GM10266 (cell line): ENCODE measurements around the gene FIGNL1.

Experiments used
- DNase-seq: peaks from one replicate; pipeline ENCODE4 v3.0.0; 2012; ENCODE audit errors: extremely low spot score
- TF ChIP-seq, protein P1 (sequence below): IDR thresholded peaks from 2 replicates; pipeline ENCODE4 v1.5.1; 2012; ENCODE audit warnings: mild to moderate bottlenecking, low read depth; ENCODE audit not compliant: control insufficient read depth, insufficient read depth; ENCODE audit errors: missing control alignments

Gene FIGNL1

DNA sequence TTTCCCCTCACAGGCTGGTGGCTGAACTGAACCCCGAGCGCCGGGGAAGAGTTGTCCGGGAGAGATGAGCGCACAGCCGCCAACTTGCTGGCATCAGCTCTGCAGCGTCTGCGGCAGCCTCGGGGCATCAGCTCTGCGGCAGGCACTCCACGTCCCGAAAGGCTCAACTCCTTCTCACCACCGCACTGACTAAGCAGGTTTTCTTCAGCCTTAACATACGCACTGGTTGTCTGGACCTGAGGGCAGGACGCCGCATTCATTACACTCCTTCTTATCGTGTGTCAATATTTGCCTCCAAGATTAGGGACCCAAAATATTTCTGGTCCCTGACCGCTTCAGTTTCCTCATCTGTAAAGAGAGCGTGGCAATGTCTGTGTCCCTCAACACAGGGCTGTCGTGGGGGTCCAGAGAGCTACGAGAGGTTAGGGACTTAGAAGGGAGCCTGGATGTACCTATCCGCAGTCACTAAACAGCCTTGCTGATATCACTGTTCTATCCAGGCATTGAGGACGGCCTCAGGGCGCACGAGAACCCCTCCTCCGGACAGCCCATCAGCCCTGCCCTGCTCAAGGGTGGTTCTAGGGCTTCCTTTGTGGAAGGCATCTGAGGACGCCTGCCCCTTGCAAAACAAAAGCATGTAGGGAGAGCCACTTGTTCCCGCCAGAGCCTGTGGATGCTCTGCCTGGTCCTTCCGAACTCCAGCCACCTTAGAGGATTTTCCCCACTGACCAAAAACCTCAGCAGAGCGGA is 42.8 kb upstream of the FIGNL1 start:
- DNase-seq, result no peak
- TF ChIP-seq, protein P1, sequence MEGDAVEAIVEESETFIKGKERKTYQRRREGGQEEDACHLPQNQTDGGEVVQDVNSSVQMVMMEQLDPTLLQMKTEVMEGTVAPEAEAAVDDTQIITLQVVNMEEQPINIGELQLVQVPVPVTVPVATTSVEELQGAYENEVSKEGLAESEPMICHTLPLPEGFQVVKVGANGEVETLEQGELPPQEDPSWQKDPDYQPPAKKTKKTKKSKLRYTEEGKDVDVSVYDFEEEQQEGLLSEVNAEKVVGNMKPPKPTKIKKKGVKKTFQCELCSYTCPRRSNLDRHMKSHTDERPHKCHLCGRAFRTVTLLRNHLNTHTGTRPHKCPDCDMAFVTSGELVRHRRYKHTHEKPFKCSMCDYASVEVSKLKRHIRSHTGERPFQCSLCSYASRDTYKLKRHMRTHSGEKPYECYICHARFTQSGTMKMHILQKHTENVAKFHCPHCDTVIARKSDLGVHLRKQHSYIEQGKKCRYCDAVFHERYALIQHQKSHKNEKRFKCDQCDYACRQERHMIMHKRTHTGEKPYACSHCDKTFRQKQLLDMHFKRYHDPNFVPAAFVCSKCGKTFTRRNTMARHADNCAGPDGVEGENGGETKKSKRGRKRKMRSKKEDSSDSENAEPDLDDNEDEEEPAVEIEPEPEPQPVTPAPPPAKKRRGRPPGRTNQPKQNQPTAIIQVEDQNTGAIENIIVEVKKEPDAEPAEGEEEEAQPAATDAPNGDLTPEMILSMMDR, result no peak

DNA sequence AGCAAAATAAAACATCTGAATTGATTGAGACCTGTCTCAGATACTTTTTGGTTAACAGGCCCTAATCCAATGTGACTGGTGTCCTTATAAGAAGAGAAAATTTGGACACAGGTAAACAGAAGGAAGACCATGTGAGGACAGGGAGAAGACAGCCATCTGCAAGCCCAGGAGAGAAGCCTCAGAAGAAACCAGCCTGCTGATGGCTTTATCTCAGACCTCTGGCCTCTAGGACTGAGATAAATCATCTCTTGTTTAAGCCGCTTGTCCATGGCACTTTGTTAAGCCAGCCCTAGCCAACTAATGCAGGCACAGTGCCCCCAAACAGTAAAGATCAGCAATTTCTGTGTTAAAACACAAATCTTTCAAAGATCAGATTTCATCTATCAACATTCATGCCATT is 41.8 kb upstream of the FIGNL1 start:
- no peak for DNase-seq
- TF ChIP-seq, protein P1, result no peak

DNA sequence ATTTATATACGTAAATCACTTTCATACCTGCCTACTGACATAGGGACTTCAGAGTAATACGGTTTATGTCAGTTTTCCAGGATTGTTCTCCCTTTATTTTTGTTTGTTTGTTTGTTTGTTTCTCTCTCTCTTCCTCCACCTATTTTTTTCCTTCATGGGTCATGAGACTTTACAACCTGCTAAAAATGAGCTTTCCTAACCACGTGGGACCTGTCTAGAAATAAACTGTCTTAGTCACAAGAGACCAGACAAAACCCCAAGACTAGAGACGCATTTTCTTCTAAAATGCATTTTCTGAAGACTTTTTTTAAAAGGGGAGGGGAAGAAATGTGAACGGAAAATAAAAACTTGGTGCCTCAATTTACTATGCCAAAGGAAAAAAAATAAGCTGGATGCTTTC is 41.1 kb upstream of the FIGNL1 start:
- no peak for DNase-seq
- TF ChIP-seq, protein P1, result no peak

DNA sequence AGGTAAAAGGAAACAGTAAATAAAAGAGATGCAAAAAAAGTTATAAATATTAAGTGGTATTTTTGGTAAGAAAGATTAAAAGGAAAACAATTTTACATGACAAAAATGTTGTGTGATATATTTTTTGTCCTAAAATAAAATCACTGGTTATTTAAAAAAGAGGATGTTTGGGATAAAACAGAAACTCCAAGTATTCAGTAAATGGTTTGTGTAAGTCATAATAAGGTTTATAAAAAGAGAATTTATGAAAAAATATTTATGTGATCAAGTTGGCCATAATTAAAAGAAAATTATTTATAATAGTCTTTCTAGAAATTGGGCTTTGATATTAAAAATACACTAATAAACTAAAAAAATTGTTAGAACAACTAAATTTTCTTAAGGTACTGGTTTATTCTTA is 38.2 kb upstream of the FIGNL1 start:
- TF ChIP-seq, protein P1, result no peak
- no peak for DNase-seq

GRCh38 chr7:50486512-50486911 is 36.4 kb upstream of the FIGNL1 start:
- TF ChIP-seq, protein P1, result no peak

GRCh38 chr7:50481867-50482266 is 31.7 kb upstream of the FIGNL1 start:
- TF ChIP-seq, protein P1, result no peak
- no peak for DNase-seq

More at GRCh38 chr7:50486512-50486911, 36.4 kb upstream of the FIGNL1 start:
- no peak for DNase-seq

GRCh38 chr7:50480797-50481196 is 30.6 kb upstream of the FIGNL1 start:
- DNase-seq, result no peak
- TF ChIP-seq, protein P1, result no peak
